ENCODE measurements around the gene FLRT1. TPM values are rescaled to one million over a fixed set of nuclear protein-coding genes. Genes with fewer than 3 reads are reported as not detected.

FLRT1 gene
- total RNA-seq, 2 donors from 2014 or later, result not detected

GRCh38 chr11:64052938-64053622 is 17.3 kb downstream of the FLRT1 start:
- no peaks in the 10 kb centered on the region for H3K9me3 ChIP-seq (ENCODE audit: control insufficient read depth, low read length)
- Mint-ChIP-seq H3K36me3 (ENCODE audit: low read depth) (no peaks in the 10 kb centered on the region), H3K4me1 (peaks cover 20% of the 10 kb centered on the region), H3K9me3 (no peaks in the 10 kb centered on the region), H3K27me3 (ENCODE audit: insufficient read depth) (peaks cover 21% of the 10 kb centered on the region), H3K4me3 (no peak overlapping the region), H3K27ac (no peak overlapping the region)
- H3K4me1 ChIP-seq (ENCODE audit: control insufficient read depth, insufficient read depth, low read length), result peaks cover 14% of the 10 kb centered on the region
- TF ChIP-seq, protein P1, sequence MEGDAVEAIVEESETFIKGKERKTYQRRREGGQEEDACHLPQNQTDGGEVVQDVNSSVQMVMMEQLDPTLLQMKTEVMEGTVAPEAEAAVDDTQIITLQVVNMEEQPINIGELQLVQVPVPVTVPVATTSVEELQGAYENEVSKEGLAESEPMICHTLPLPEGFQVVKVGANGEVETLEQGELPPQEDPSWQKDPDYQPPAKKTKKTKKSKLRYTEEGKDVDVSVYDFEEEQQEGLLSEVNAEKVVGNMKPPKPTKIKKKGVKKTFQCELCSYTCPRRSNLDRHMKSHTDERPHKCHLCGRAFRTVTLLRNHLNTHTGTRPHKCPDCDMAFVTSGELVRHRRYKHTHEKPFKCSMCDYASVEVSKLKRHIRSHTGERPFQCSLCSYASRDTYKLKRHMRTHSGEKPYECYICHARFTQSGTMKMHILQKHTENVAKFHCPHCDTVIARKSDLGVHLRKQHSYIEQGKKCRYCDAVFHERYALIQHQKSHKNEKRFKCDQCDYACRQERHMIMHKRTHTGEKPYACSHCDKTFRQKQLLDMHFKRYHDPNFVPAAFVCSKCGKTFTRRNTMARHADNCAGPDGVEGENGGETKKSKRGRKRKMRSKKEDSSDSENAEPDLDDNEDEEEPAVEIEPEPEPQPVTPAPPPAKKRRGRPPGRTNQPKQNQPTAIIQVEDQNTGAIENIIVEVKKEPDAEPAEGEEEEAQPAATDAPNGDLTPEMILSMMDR (conservative IDR thresholded peaks at IDR 0.05), result no peak
- H3K4me3 ChIP-seq (ENCODE audit: low read length), result no peak overlapping the region
- no peak overlapping the region for H3K9ac ChIP-seq (ENCODE audit: extremely low read depth, low read length, poor library complexity, severe bottlenecking)
- H3K27ac ChIP-seq (ENCODE audit: low read depth, low read length), result no peak overlapping the region
- no peaks in the 10 kb centered on the region for H3K27me3 ChIP-seq (ENCODE audit: control insufficient read depth, insufficient read depth, low read length, poor library complexity, severe bottlenecking)
- H3K36me3 ChIP-seq (ENCODE audit: control insufficient read depth, insufficient read depth, low read length), result no peaks in the 10 kb centered on the region
- no peak for DNase-seq
- 86 to 91% methylated on average over 5 to 11 of the region's 11 CpGs for WGBS, 2 experiments (ENCODE audit: insufficient coverage in 1 of 2, insufficient read length in 1 of 2)

DNA sequence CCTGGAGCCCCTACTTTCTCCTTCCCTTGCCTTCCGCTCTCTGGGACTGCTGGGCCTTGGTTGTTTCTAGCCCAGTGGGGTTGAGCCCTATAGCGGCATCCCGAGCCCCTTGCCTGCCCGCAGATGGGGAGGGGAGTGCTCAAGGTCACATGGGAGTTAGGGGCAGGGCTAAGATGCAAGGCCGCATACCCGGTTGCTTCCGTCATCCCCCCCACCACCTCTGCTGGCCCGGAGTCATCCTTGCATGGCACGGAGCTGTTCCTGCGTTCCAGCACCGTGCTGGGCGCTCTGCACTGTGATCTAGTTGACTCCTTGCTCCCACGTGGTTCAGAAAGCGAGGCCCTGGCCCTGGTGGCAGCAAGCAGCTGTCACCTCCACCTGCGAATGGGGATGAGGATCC is 18.0 kb downstream of the FLRT1 start:
- TF ChIP-seq, protein P1 (conservative IDR thresholded peaks at IDR 0.05), result no peak
- WGBS, 2 experiments (ENCODE audit: insufficient coverage in 1 of 2, insufficient read length in 1 of 2), result 25 to 33% methylated on average over 12 to 14 of the region's 15 CpGs
- Histone ChIP-seq H3K9ac (ENCODE audit: extremely low read depth, low read length, poor library complexity, severe bottlenecking) (no peak overlapping the region), H3K4me1 (ENCODE audit: control insufficient read depth, insufficient read depth, low read length) (peaks cover 14% of the 10 kb centered on the region), H3K36me3 (ENCODE audit: control insufficient read depth, insufficient read depth, low read length) (no peaks in the 10 kb centered on the region), H3K4me3 (ENCODE audit: low read length) (no peak overlapping the region), H3K9me3 (ENCODE audit: control insufficient read depth, low read length) (no peaks in the 10 kb centered on the region), H3K27ac (ENCODE audit: low read depth, low read length) (no peak overlapping the region), H3K27me3 (ENCODE audit: control insufficient read depth, insufficient read depth, low read length, poor library complexity, severe bottlenecking) (no peaks in the 10 kb centered on the region)
- Mint-ChIP-seq H3K4me1 (peaks cover 20% of the 10 kb centered on the region), H3K36me3 (ENCODE audit: low read depth) (no peaks in the 10 kb centered on the region), H3K9me3 (no peaks in the 10 kb centered on the region), H3K4me3 (no peak overlapping the region), H3K27me3 (ENCODE audit: insufficient read depth) (peaks cover 27% of the 10 kb centered on the region), H3K27ac (no peak overlapping the region)
- peak; percentile 90 for DNase-seq

DNA sequence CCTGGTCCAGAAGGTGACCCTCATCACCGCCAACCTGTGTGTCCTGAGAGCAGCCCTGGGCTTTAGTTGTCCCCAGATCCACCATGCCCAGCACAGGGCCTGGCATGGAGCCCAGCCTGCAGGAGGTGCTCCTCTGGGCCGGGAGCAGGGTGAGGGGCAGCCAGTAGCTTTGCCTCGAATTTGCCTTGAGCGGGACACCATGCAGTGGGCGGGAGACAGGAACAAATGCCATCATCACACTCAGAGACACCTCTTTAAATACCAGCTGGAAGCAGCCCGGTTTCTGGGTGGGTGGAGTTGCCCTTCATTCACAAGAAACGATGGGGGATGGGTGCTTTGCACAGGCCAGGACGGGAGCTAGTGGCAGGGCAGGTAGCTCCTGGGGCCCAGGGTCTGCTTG is 19.3 kb downstream of the FLRT1 start:
- DNase-seq, result peak; percentile 73
- H3K9me3 ChIP-seq (ENCODE audit: control insufficient read depth, low read length), result no peaks in the 10 kb centered on the region
- H3K36me3 ChIP-seq (ENCODE audit: control insufficient read depth, insufficient read depth, low read length), result no peaks in the 10 kb centered on the region
- peaks cover 14% of the 10 kb centered on the region for H3K4me1 ChIP-seq (ENCODE audit: control insufficient read depth, insufficient read depth, low read length)
- Mint-ChIP-seq H3K27ac (no peak overlapping the region), H3K27me3 (ENCODE audit: insufficient read depth) (peaks cover 34% of the 10 kb centered on the region), H3K9me3 (no peaks in the 10 kb centered on the region), H3K4me3 (no peak overlapping the region), H3K4me1 (peaks cover 20% of the 10 kb centered on the region), H3K36me3 (ENCODE audit: low read depth) (no peaks in the 10 kb centered on the region)
- peaks cover 12% of the 10 kb centered on the region for H3K27me3 ChIP-seq (ENCODE audit: control insufficient read depth, insufficient read depth, low read length, poor library complexity, severe bottlenecking)
- TF ChIP-seq, protein P1 (conservative IDR thresholded peaks at IDR 0.05), result no peak
- H3K4me3 ChIP-seq (ENCODE audit: low read length), result no peak overlapping the region
- 59 to 100% methylated on average over 1 to 7 of the region's 8 CpGs for WGBS, 2 experiments (ENCODE audit: insufficient coverage in 1 of 2, insufficient read length in 1 of 2)
- no peak overlapping the region for H3K9ac ChIP-seq (ENCODE audit: extremely low read depth, low read length, poor library complexity, severe bottlenecking)
- no peak overlapping the region for H3K27ac ChIP-seq (ENCODE audit: low read depth, low read length)
